Fibroblast of the aortic adventitia (primary cell): ENCODE results near the gene PI4K2A. TPM values are rescaled to one million over a fixed set of nuclear protein-coding genes. Genes with fewer than 3 reads are reported as not detected.
A peak's percentile ranks its signal among the peaks of the same experiment; 100 is the strongest.
"Not testable (repeated sequence)": the region's sequence is repeated elsewhere in the genome, so short reads cannot be mapped to it uniquely, and the experiment has no call there.

Experiments used
- DNase-seq: peaks from one replicate; pipeline ENCODE4 v3.0.0-alpha.2; 2010; ENCODE audit warnings: low read depth
- H3K4me3 ChIP-seq: 2 replicates; pipeline ENCODE4 v1.5.1; 2011; ENCODE audit warnings: low read depth, mild to moderate bottlenecking, control low read depth, low read length, moderate library complexity
- CTCF ChIP-seq: IDR thresholded peaks from 2 replicates; pipeline ENCODE4 v1.5.1; 2011; ENCODE audit warnings: mild to moderate bottlenecking, low read length, control low read depth, inconsistent platforms; ENCODE audit not compliant: insufficient read depth
- total RNA-seq: library from RNA; depleted of rRNA; stranded (reverse); fragments of >200 nt; gene quantifications from 2 replicates; pipeline ENCODE4 v1.2.3, GENCODE V29; 2012; ENCODE audit warnings: low replicate concordance

The PI4K2A gene
- total RNA-seq, 1 donor: 22.3 TPM

GRCh38 chr10:97689559-97690020 is 49.1 kb downstream of the PI4K2A start:
- DNase-seq: peak; percentile 100
- H3K4me3 ChIP-seq: no peak overlapping the region
- TF ChIP-seq CTCF: no peak

GRCh38 chr10:97690133-97690532 is 49.7 kb downstream of the PI4K2A start:
- TF ChIP-seq CTCF: no peak
- no peak for DNase-seq
- H3K4me3 ChIP-seq: no peak overlapping the region

GRCh38 chr10:97698072-97698655 is 57.7 kb downstream of the PI4K2A start:
- DNase-seq, H3K4me3 ChIP-seq: not testable (repeated sequence)

GRCh38 chr10:97701438-97702069 is 61.1 kb downstream of the PI4K2A start:
- DNase-seq: peak; percentile 90
- no peak overlapping the region for H3K4me3 ChIP-seq
- TF ChIP-seq CTCF: peak; percentile 99

GRCh38 chr10:97703398-97704067 is 63.1 kb downstream of the PI4K2A start:
- TF ChIP-seq CTCF: no peak
- H3K4me3 ChIP-seq: no peak overlapping the region

GRCh38 chr10:97704341-97704740 is 63.9 kb downstream of the PI4K2A start:
- DNase-seq: no peak
- TF ChIP-seq CTCF: no peak
- H3K4me3 ChIP-seq: no peak overlapping the region

More at GRCh38 chr10:97703398-97704067, 63.1 kb downstream of the PI4K2A start:
- no peak for DNase-seq

- no peak for TF ChIP-seq CTCF
- DNase-seq: no peak
- no peak overlapping the region for H3K4me3 ChIP-seq
These were observed 64.7 kb downstream of the PI4K2A start for GRCh38 chr10:97705006-97705670.
